Astrocyte (in vitro differentiated cells and primary cell): ENCODE measurements around the gene SSUH2. TPM values are rescaled to one million over a fixed set of nuclear protein-coding genes. Genes with fewer than 3 reads are reported as not detected.

Experiments
- DNase-seq: peaks from one replicate; pipeline ENCODE4 v3.0.0-alpha.2; 2010; ENCODE audit warnings: low read depth
- FAIRE-seq: peaks from 2 replicates; lab custom pipeline; 2011; peaks lifted over from hg19 to GRCh38; lab: Jason Lieb, UNC
- H2AFZ ChIP-seq: 2 replicates; pipeline ENCODE4 v1.6.0; 2012; ENCODE audit warnings: low read depth, low read length, inconsistent platforms
- H3K27ac ChIP-seq: 2 replicates; pipeline ENCODE4 v1.5.1; 2011; ENCODE audit warnings: low read depth, low read length, inconsistent platforms
- H3K27me3 ChIP-seq: 2 replicates; pipeline ENCODE4 v1.6.0; 2011; ENCODE audit warnings: low read length, inconsistent platforms; ENCODE audit not compliant: insufficient read depth
- H3K36me3 ChIP-seq: 2 replicates; pipeline ENCODE4 v1.5.1; 2011; ENCODE audit warnings: low read length, inconsistent platforms; ENCODE audit not compliant: insufficient read depth
- H3K4me1 ChIP-seq: 2 replicates; pipeline ENCODE4 v1.5.1; 2011; ENCODE audit warnings: low read length, inconsistent platforms; ENCODE audit not compliant: insufficient read depth
- H3K4me2 ChIP-seq: 2 replicates; pipeline ENCODE4 v1.6.0; 2012; ENCODE audit warnings: low read length, inconsistent platforms
- H3K4me3 ChIP-seq: 2 replicates; pipeline ENCODE4 v1.5.1; 2011; ENCODE audit warnings: low read depth, mild to moderate bottlenecking, low read length, inconsistent platforms; ENCODE audit not compliant: insufficient read depth
- H3K79me2 ChIP-seq: 2 replicates; pipeline ENCODE4 v1.6.0; 2012; ENCODE audit warnings: mild to moderate bottlenecking, low read length, inconsistent platforms; ENCODE audit not compliant: insufficient read depth
- H3K9ac ChIP-seq: 2 replicates; pipeline ENCODE4 v1.6.0; 2012; ENCODE audit warnings: mild to moderate bottlenecking, low read length, inconsistent platforms
- H3K9me3 ChIP-seq: 2 replicates; pipeline ENCODE4 v1.5.1; 2012; ENCODE audit warnings: low read depth, mild to moderate bottlenecking, low read length, inconsistent platforms; ENCODE audit not compliant: insufficient read depth
- H4K20me1 ChIP-seq: 2 replicates; pipeline ENCODE4 v1.6.0; 2012; ENCODE audit warnings: low read length, inconsistent platforms; ENCODE audit not compliant: insufficient read depth
- H3K27ac Mint-ChIP-seq: one replicate; pipeline ENCODE4 v1.8.0; 2021; ENCODE audit warnings: mild to moderate bottlenecking, mixed read lengths; ENCODE audit not compliant: unreplicated experiment
- H3K27me3 Mint-ChIP-seq: one replicate; pipeline ENCODE4 v1.8.0; 2021; ENCODE audit warnings: low read depth, mixed read lengths; ENCODE audit not compliant: unreplicated experiment
- H3K36me3 Mint-ChIP-seq: one replicate; pipeline ENCODE4 v1.8.0; 2021; ENCODE audit warnings: low read depth, mixed read lengths; ENCODE audit not compliant: unreplicated experiment
- H3K4me1 Mint-ChIP-seq: one replicate; pipeline ENCODE4 v1.8.0; 2021; ENCODE audit warnings: low read depth, mixed read lengths; ENCODE audit not compliant: unreplicated experiment
- H3K4me3 Mint-ChIP-seq: one replicate; pipeline ENCODE4 v1.8.0; 2021; ENCODE audit warnings: mild to moderate bottlenecking, moderate library complexity, mixed read lengths; ENCODE audit not compliant: unreplicated experiment
- H3K9me3 Mint-ChIP-seq: one replicate; pipeline ENCODE4 v1.8.0; 2021; ENCODE audit warnings: mild to moderate bottlenecking, mixed read lengths; ENCODE audit not compliant: unreplicated experiment
- EZH2 ChIP-seq: IDR thresholded peaks from 2 replicates; pipeline ENCODE4 v1.6.1; 2012; ENCODE audit warnings: mild to moderate bottlenecking, low read length, inconsistent platforms; ENCODE audit not compliant: insufficient read depth
- total RNA-seq: library from RNA; stranded (reverse); gene quantifications from 2 replicates; pipeline ENCODE4 v1.2.1, GENCODE V29; 2021
- TF ChIP-seq, protein P1 (sequence below): IDR thresholded peaks from 2 replicates; pipeline ENCODE4 v1.5.1; 2011; ENCODE audit warnings: low read depth, mild to moderate bottlenecking, inconsistent platforms, low read length, moderate library complexity; ENCODE audit not compliant: insufficient read depth

SSUH2 gene
- total RNA-seq, 1 donor from 2014 or later = not detected

GRCh38 chr3:8652324-8652987, 7.9 kb upstream of the SSUH2 start:
- H3K79me2 ChIP-seq = no peaks in the 10 kb centered on the region
- no peak overlapping the region for H3K9ac ChIP-seq
- no peaks in the 10 kb centered on the region for H3K4me1 Mint-ChIP-seq
- no peaks in the 10 kb centered on the region for H3K4me1 ChIP-seq
- H2AFZ ChIP-seq = no peak overlapping the region
- peaks cover 2% of the 10 kb centered on the region for H3K36me3 Mint-ChIP-seq
- H3K27ac Mint-ChIP-seq = no peak overlapping the region
- no peaks in the 10 kb centered on the region for H3K36me3 ChIP-seq
- peaks cover 3% of the 10 kb centered on the region for H3K9me3 Mint-ChIP-seq
- peaks cover 2% of the 10 kb centered on the region for H3K27me3 ChIP-seq
- no peaks in the 10 kb centered on the region for H3K9me3 ChIP-seq
- H3K4me3 ChIP-seq = no peak overlapping the region
- H3K27ac ChIP-seq = no peak overlapping the region
- FAIRE-seq (no peak), DNase-seq (no peak)
- H3K4me2 ChIP-seq = no peak overlapping the region
- H3K27me3 Mint-ChIP-seq = peaks cover 45% of the 10 kb centered on the region
- no peak for TF ChIP-seq EZH2
- TF ChIP-seq, protein P1, sequence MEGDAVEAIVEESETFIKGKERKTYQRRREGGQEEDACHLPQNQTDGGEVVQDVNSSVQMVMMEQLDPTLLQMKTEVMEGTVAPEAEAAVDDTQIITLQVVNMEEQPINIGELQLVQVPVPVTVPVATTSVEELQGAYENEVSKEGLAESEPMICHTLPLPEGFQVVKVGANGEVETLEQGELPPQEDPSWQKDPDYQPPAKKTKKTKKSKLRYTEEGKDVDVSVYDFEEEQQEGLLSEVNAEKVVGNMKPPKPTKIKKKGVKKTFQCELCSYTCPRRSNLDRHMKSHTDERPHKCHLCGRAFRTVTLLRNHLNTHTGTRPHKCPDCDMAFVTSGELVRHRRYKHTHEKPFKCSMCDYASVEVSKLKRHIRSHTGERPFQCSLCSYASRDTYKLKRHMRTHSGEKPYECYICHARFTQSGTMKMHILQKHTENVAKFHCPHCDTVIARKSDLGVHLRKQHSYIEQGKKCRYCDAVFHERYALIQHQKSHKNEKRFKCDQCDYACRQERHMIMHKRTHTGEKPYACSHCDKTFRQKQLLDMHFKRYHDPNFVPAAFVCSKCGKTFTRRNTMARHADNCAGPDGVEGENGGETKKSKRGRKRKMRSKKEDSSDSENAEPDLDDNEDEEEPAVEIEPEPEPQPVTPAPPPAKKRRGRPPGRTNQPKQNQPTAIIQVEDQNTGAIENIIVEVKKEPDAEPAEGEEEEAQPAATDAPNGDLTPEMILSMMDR = no peak
- H3K4me3 Mint-ChIP-seq = no peak overlapping the region
- H4K20me1 ChIP-seq = no peaks in the 10 kb centered on the region

- H3K27ac Mint-ChIP-seq = no peak overlapping the region
Measured at GRCh38 chr3:8651418-8652323, 7.1 kb upstream of the SSUH2 start.

More at GRCh38 chr3:8651418-8652323, 7.1 kb upstream of the SSUH2 start:
- DNase-seq (no peak), FAIRE-seq (no peak)
- Mint-ChIP-seq H3K27me3 (peaks cover 48% of the 10 kb centered on the region), H3K4me1 (no peaks in the 10 kb centered on the region), H3K4me3 (no peak overlapping the region), H3K36me3 (peaks cover 2% of the 10 kb centered on the region), H3K9me3 (peaks cover 3% of the 10 kb centered on the region)
- no peak overlapping the region for H3K4me3 ChIP-seq
- H3K9me3 ChIP-seq = no peaks in the 10 kb centered on the region
- H2AFZ ChIP-seq = no peak overlapping the region
- H3K79me2 ChIP-seq = no peaks in the 10 kb centered on the region
- peaks cover 2% of the 10 kb centered on the region for H3K27me3 ChIP-seq
- H4K20me1 ChIP-seq = no peaks in the 10 kb centered on the region
- no peak overlapping the region for H3K9ac ChIP-seq
- no peaks in the 10 kb centered on the region for H3K4me1 ChIP-seq
- TF ChIP-seq, protein P1 = no peak
- no peak for TF ChIP-seq EZH2
- no peaks in the 10 kb centered on the region for H3K36me3 ChIP-seq
- H3K27ac ChIP-seq = no peak overlapping the region
- no peak overlapping the region for H3K4me2 ChIP-seq
